ENCODE measurements around the gene TOX2. TPM values are rescaled to one million over a fixed set of nuclear protein-coding genes. Genes with fewer than 3 reads are reported as not detected.

The TOX2 gene
- total RNA-seq, 1 experiment from 2014 or later, result 1.7 TPM

DNA sequence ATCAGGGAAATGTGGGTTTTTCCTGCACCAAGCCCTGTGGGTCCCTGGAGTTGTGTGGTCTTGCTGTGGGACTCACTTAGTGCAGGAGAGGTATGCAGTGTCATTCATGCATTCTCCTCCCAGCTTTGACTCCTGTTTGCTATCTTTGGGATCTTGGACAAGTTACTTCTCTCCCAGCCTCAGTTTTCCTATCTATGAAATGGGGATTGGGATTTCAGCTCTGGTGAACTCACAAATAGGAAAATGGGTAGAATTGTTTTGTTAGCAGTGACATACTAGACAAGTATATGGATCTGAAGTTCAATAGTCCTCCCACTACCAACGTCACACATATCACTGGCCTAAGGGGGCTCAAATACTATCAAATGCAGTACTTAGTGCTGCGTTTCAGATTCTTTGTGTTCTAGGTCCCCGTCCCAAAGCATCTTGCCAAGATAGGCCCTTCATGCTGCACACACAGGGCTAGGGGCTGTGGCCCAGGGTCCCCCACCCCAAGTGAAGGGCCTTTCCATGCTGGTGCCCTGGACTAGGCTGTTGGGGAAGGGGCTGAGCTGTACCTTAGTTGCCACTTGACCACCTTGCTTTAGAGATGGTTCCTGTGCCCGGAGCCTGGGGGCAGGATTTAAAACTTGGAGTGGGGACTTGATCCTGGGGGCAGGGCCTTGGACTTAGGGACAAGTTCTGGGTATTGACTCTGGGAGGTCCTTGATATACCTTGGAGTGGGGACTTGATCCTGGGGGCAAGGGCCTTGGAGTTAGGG, 98.0 kb downstream of the TOX2 start:
- Histone ChIP-seq H3K27ac (ENCODE audit: insufficient read length, low read depth, low read length) (no peak overlapping the region), H3K27me3 (ENCODE audit: insufficient read depth, low read length) (no peaks in the 10 kb centered on the region), H3T11ph (ENCODE audit: low read length) (no peak overlapping the region), H3K79me2 (ENCODE audit: insufficient read depth, low read length) (no peaks in the 10 kb centered on the region), H2BK15ac (ENCODE audit: low read depth, low read length) (no peak overlapping the region), H3K56ac (ENCODE audit: insufficient read length, low read depth, low read length) (no peak overlapping the region), H3K79me1 (ENCODE audit: insufficient read depth, low read depth, low read length, poor library complexity, severe bottlenecking) (no peaks in the 10 kb centered on the region), H3K18ac (ENCODE audit: insufficient read length, low read depth, low read length) (no peak overlapping the region), H3K4me1 (ENCODE audit: insufficient read depth, low read length) (no peaks in the 10 kb centered on the region), H3K4me2 (ENCODE audit: insufficient read depth, insufficient read length, low read length) (no peak overlapping the region), H2AK5ac (ENCODE audit: insufficient read length, low read length) (no peak overlapping the region), H3K23ac (ENCODE audit: insufficient read length, low read depth, low read length) (no peak overlapping the region), H2BK20ac (ENCODE audit: low read depth, low read length, poor library complexity, severe bottlenecking) (no peak overlapping the region), H2BK120ac (ENCODE audit: low read depth, low read length, poor library complexity, severe bottlenecking) (no peak overlapping the region), H4K20me1 (ENCODE audit: control insufficient read depth, insufficient read depth, insufficient read length) (no peaks in the 10 kb centered on the region), H4K5ac (ENCODE audit: insufficient read length, low read depth, low read length) (no peak overlapping the region), H3K9me3 (ENCODE audit: control insufficient read depth, low read depth, low read length) (no peaks in the 10 kb centered on the region), H3K9ac (ENCODE audit: extremely low read depth, insufficient read length, low read length) (no peak overlapping the region), H4K8ac (replicated peaks; ENCODE audit: insufficient read length, low read depth, low read length) (no peak overlapping the region), H2AFZ (ENCODE audit: low read length) (no peak overlapping the region), H3K4ac (ENCODE audit: low read depth, low read length) (no peak overlapping the region), H4K91ac (ENCODE audit: insufficient read length, low read depth, low read length) (no peak overlapping the region), H2BK12ac (ENCODE audit: insufficient read length, low read depth, low read length) (no peak overlapping the region), H3K23me2 (ENCODE audit: insufficient read length, low read depth, low read length, poor library complexity, severe bottlenecking) (no peaks in the 10 kb centered on the region), H2BK5ac (ENCODE audit: insufficient read length, low read length) (no peak overlapping the region), H3K14ac (ENCODE audit: insufficient read depth, low read length) (no peak overlapping the region)
- H3K36me3 Mint-ChIP-seq (ENCODE audit: insufficient read depth in 1 of 3, low read depth in 3 of 3), result no peaks in the 10 kb centered on the region
- TF ChIP-seq, protein P1, sequence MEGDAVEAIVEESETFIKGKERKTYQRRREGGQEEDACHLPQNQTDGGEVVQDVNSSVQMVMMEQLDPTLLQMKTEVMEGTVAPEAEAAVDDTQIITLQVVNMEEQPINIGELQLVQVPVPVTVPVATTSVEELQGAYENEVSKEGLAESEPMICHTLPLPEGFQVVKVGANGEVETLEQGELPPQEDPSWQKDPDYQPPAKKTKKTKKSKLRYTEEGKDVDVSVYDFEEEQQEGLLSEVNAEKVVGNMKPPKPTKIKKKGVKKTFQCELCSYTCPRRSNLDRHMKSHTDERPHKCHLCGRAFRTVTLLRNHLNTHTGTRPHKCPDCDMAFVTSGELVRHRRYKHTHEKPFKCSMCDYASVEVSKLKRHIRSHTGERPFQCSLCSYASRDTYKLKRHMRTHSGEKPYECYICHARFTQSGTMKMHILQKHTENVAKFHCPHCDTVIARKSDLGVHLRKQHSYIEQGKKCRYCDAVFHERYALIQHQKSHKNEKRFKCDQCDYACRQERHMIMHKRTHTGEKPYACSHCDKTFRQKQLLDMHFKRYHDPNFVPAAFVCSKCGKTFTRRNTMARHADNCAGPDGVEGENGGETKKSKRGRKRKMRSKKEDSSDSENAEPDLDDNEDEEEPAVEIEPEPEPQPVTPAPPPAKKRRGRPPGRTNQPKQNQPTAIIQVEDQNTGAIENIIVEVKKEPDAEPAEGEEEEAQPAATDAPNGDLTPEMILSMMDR (conservative IDR thresholded peaks at IDR 0.05), result no peak
- no peaks in the 10 kb centered on the region for H3K9me3 Mint-ChIP-seq
- H3K4me3 Mint-ChIP-seq, result no peak overlapping the region
- H3K27me3 Mint-ChIP-seq (ENCODE audit: low read depth), result no peaks in the 10 kb centered on the region; the same call in 1 of the 2 replicates
- H3K4me1 Mint-ChIP-seq, result no peaks in the 10 kb centered on the region
- peak; percentile 5 for DNase-seq
- WGBS (ENCODE audit: extremely low coverage, insufficient read length, low lambda C conversion rate), result no CpG with 5 or more reads among the region's 4 CpGs
- H3K27ac Mint-ChIP-seq, result peak overlapping the region in 1 of 3 experiments; percentile 24; a peak in 1 of 7 replicates
